Smooth muscle cell (in vitro differentiated cells): ENCODE measurements around the gene SSUH2. TPM values are rescaled to one million over a fixed set of nuclear protein-coding genes. Genes with fewer than 3 reads are reported as not detected.

Experiments
- DNase-seq: peaks from one replicate; lab custom pipeline; 2025; ENCODE audit not compliant: unreplicated experiment; lab: John Stamatoyannopoulos, UW
- H2AFZ ChIP-seq: fragments of 200-600 bp; sonication (generic); 2 replicates; pipeline ENCODE4 v1.6.0; 2016; ENCODE audit warnings: antibody characterized with exemption, low read depth, mild to moderate bottlenecking
- H3F3A ChIP-seq: fragments of 200-600 bp; sonication (generic); 2 replicates; pipeline ENCODE4 v1.6.0; 2017; ENCODE audit warnings: antibody characterized with exemption, low read depth
- H3K27ac ChIP-seq: fragments of 200-600 bp; sonication (generic); 2 replicates; pipeline ENCODE4 v1.5.1; 2016; ENCODE audit warnings: low read depth, mild to moderate bottlenecking
- H3K27me3 ChIP-seq: fragments of 200-600 bp; sonication (generic); 2 replicates; pipeline ENCODE4 v1.6.1; 2016; ENCODE audit warnings: low read depth, mild to moderate bottlenecking
- H3K36me3 ChIP-seq: fragments of 200-600 bp; sonication (generic); 2 replicates; pipeline ENCODE4 v1.5.1; 2016; ENCODE audit warnings: low read depth
- H3K4me1 ChIP-seq: fragments of 200-600 bp; sonication (generic); 2 replicates; pipeline ENCODE4 v1.5.1; 2016; ENCODE audit warnings: low read depth
- H3K4me2 ChIP-seq: fragments of 200-600 bp; sonication (generic); 2 replicates; pipeline ENCODE4 v1.6.0; 2016; ENCODE audit warnings: mild to moderate bottlenecking
- H3K4me3 ChIP-seq: fragments of 200-600 bp; sonication (generic); 2 replicates; pipeline ENCODE4 v1.5.1; 2016; ENCODE audit warnings: mild to moderate bottlenecking
- H3K79me2 ChIP-seq: fragments of 200-600 bp; sonication (generic); 2 replicates; pipeline ENCODE4 v1.6.0; 2016; ENCODE audit warnings: low read depth, mild to moderate bottlenecking
- H3K9ac ChIP-seq: fragments of 200-600 bp; sonication (generic); 2 replicates; pipeline ENCODE4 v1.6.0; 2016; ENCODE audit warnings: low read depth
- H3K9me3 ChIP-seq: fragments of 200-600 bp; sonication (generic); replicated peaks from 2 replicates; pipeline ENCODE4 v1.5.1; 2016; ENCODE audit warnings: low read depth
- H4K20me1 ChIP-seq: fragments of 200-600 bp; sonication (generic); 2 replicates; pipeline ENCODE4 v1.6.0; 2016; ENCODE audit warnings: low read depth
- CTCF ChIP-seq: fragments of 200-600 bp; sonication (generic); IDR thresholded peaks from 2 replicates; pipeline ENCODE4 v1.5.1; 2017; ENCODE audit warnings: borderline replicate concordance, mild to moderate bottlenecking, antibody characterized with exemption; ENCODE audit not compliant: insufficient read depth, poor library complexity, severe bottlenecking
- WGBS: methylation state at CpG from one replicate; pipeline ENCODE4 v1.1.7; 2016; ENCODE audit warnings: low lambda C conversion rate; 5-methylcytosine and 5-hydroxymethylcytosine counted together
- polyA plus RNA-seq: library from polyadenylated mRNA; unstranded; fragments of >200 nt; fragmentation: Nextera tagmentation; extraction: Ambion mirVana; gene quantifications from 2 replicates; pipeline ENCODE4 v1.2.1, GENCODE V29; 2016
- total RNA-seq: library from RNA; depleted of rRNA; stranded (reverse); fragments of >200 nt; gene quantifications from 2 replicates; pipeline ENCODE4 v1.2.3, GENCODE V29; 2014

The SSUH2 gene
- total and polyA plus RNA-seq, 2 experiments from 2014 or later, result 0.09 TPM; not detected in 1

GRCh38 chr3:8625991-8626390 lies 18.6 kb downstream of the SSUH2 start:
- WGBS, result 61% methylated on average over 3 of the region's 3 CpGs
- H4K20me1 ChIP-seq, result no peaks in the 10 kb centered on the region
- H2AFZ ChIP-seq, result no peak overlapping the region
- peaks cover 5% of the 10 kb centered on the region for H3K4me1 ChIP-seq
- no peaks in the 10 kb centered on the region for H3K9me3 ChIP-seq
- H3K27me3 ChIP-seq, result no peaks in the 10 kb centered on the region
- H3K4me3 ChIP-seq, result no peak overlapping the region
- H3K36me3 ChIP-seq, result no peaks in the 10 kb centered on the region
- no peaks in the 10 kb centered on the region for H3K79me2 ChIP-seq
- DNase-seq, result no peak
- no peak overlapping the region for H3K27ac ChIP-seq
- H3K9ac ChIP-seq, result no peak overlapping the region
- H3K4me2 ChIP-seq, result no peak overlapping the region
- no peaks in the 10 kb centered on the region for H3F3A ChIP-seq
- no peak for TF ChIP-seq CTCF

GRCh38 chr3:8624612-8625011 lies 20.0 kb downstream of the SSUH2 start:
- H4K20me1 ChIP-seq, result no peaks in the 10 kb centered on the region
- H2AFZ ChIP-seq, result no peak overlapping the region
- H3K27ac ChIP-seq, result no peak overlapping the region
- no peak overlapping the region for H3K4me2 ChIP-seq
- no peaks in the 10 kb centered on the region for H3K9me3 ChIP-seq
- 97% methylated on average over 7 of the region's 7 CpGs for WGBS
- H3K27me3 ChIP-seq, result no peaks in the 10 kb centered on the region
- H3K4me3 ChIP-seq, result no peak overlapping the region
- no peak for DNase-seq
- H3K9ac ChIP-seq, result no peak overlapping the region
- TF ChIP-seq CTCF, result no peak
- no peaks in the 10 kb centered on the region for H3K36me3 ChIP-seq
- no peaks in the 10 kb centered on the region for H3K79me2 ChIP-seq
- no peaks in the 10 kb centered on the region for H3F3A ChIP-seq
- peaks cover 5% of the 10 kb centered on the region for H3K4me1 ChIP-seq

DNA sequence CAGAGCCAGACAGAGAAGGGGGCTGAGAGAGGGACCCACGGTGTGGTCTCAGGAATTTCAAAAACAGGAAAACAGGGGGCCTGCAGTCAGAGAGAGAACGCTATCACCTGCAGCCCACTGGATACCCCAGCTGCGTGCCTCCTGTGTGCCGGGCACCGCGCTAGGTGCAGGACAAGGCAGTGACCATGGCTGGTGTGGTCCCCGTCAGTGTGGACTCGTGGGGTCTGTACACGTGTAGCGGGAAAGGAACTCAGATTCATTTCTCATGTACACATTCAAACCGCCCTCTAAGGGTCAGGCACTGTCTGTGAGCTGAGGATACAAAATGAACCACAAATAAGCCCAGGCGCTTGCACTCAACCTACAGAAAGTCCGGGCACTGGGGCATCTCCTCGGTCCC lies 20.9 kb downstream of the SSUH2 start:
- no peak overlapping the region for H3K9ac ChIP-seq
- H3K79me2 ChIP-seq, result no peaks in the 10 kb centered on the region
- H3K36me3 ChIP-seq, result no peaks in the 10 kb centered on the region
- no peak for TF ChIP-seq CTCF
- no peaks in the 10 kb centered on the region for H3K9me3 ChIP-seq
- no peaks in the 10 kb centered on the region for H4K20me1 ChIP-seq
- DNase-seq, result no peak
- H3K4me3 ChIP-seq, result no peak overlapping the region
- H3K27me3 ChIP-seq, result no peaks in the 10 kb centered on the region
- no peak overlapping the region for H2AFZ ChIP-seq
- 94% methylated on average over 14 of the region's 14 CpGs for WGBS
- peaks cover 5% of the 10 kb centered on the region for H3K4me1 ChIP-seq
- H3K4me2 ChIP-seq, result no peak overlapping the region
- no peaks in the 10 kb centered on the region for H3F3A ChIP-seq
- no peak overlapping the region for H3K27ac ChIP-seq

- peak; percentile 32 for DNase-seq
- no peaks in the 10 kb centered on the region for H3F3A ChIP-seq
- H3K27ac ChIP-seq, result peak overlapping the region; percentile 93
- peak overlapping the region; percentile 35 for H3K4me2 ChIP-seq
- H3K4me1 ChIP-seq, result peaks cover 5% of the 10 kb centered on the region
- no peak overlapping the region for H3K4me3 ChIP-seq
- no peaks in the 10 kb centered on the region for H3K36me3 ChIP-seq
- no peaks in the 10 kb centered on the region for H3K27me3 ChIP-seq
- peak; percentile 93 for TF ChIP-seq CTCF
- H2AFZ ChIP-seq, result peak overlapping the region; percentile 6
- H3K9ac ChIP-seq, result no peak overlapping the region
- no peaks in the 10 kb centered on the region for H4K20me1 ChIP-seq
- no peaks in the 10 kb centered on the region for H3K79me2 ChIP-seq
- no peaks in the 10 kb centered on the region for H3K9me3 ChIP-seq
- WGBS, result 50% methylated on average over 24 of the region's 24 CpGs
Measured at GRCh38 chr3:8622873-8623691, 21.5 kb downstream of the SSUH2 start.
